GM18873 (cell line): ENCODE results near the gene MAP3K7.
"Not testable (repeated sequence)": the region's sequence is repeated elsewhere in the genome, so short reads cannot be mapped to it uniquely, and the experiment has no call there.

Experiments used
- ATAC-seq: cut with Tn5 transposase; IDR thresholded peaks from one replicate; pipeline ENCODE4 v1.9.1; 2021; ENCODE audit warnings: mild to moderate bottlenecking, moderate library complexity, moderate number of reproducible peaks; ENCODE audit not compliant: unreplicated experiment, low FRiP score

MAP3K7 gene

DNA sequence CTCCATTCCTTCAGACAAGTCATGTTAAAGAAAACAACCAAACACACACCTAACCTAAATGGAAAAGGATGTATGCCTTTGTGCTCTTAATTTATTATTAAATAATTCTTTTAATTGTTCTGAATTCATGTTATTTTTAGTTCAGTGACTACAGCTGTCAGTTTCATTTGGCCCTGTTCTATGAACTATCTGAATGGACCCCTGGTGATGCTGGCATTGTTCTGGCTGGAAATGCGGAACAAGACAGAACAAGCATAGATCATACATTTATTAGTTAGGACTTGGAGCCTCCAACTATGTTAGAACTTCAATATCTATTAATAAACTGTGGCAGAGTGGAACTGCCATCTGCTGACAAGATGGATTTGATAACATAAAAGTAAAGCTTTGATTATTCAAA is 5.7 kb downstream of the MAP3K7 start:
- ATAC-seq = no peak

GRCh38 chr6:90578894-90579549 is 7.8 kb downstream of the MAP3K7 start:
- ATAC-seq = no peak

GRCh38 chr6:90575267-90575666 is 11.6 kb downstream of the MAP3K7 start:
- no peak for ATAC-seq

- no peak for ATAC-seq
These were observed 12.3 kb downstream of the MAP3K7 start for GRCh38 chr6:90574610-90575009.

- no peak for ATAC-seq
These were observed 13.2 kb downstream of the MAP3K7 start for GRCh38 chr6:90573624-90574023.

DNA sequence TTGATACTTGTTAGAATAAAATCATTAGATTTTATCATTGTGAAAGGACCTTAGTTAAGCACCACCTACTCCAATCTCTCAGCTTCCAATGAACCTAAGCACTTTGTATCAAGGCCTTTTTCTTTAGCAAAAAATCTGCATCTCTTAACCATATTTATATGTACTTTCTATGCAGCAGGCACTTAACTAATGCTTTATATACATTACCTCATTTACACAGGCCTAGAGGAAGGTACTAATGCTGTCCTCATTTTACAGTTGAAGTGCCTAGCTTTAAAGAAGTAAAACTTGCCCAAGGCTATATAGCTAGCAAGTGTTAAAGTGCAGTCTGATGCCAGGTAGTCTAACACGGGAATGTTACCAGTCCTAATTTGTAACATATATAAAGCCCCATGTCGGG is 14.0 kb downstream of the MAP3K7 start:
- ATAC-seq = no peak

DNA sequence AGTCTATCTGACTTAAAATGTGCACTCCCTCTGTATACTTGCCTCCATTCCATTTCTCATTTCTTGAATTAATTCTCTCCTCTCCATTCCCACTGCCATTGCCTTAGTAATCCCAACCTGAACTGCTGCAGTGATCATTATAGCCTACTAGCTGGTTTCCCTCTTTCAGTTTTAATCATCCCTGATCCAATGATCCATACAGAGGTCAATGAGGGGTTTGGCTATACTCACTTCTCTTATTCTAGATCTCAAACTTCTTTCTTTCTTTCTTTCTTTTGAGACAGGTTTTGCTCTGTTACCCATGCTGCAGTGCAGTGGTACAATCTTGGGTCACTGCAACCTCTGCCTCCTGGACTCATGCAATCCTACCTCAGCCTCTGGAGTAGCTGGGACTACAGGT is 17.6 kb downstream of the MAP3K7 start:
- ATAC-seq = no peak

DNA sequence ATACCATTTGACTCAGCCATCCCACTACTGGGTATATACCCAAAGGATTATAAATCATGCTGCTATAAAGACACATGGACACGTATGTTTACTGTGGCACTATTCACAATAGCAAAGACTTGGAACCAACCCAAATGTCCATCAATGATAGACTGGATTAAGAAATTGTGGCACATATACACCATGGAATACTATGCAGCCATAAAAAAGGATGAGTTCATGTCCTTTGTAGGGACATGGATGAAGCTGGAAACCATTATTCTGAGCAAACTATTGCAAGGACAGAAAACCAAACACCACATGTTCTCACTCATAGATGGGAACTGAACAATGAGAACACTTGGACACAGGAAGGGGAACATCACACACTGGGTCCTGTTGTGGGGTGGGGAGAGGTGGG is 19.2 kb downstream of the MAP3K7 start:
- not testable (repeated sequence) for ATAC-seq

GRCh38 chr6:90562341-90562740 is 24.5 kb downstream of the MAP3K7 start:
- ATAC-seq = not testable (repeated sequence)

DNA sequence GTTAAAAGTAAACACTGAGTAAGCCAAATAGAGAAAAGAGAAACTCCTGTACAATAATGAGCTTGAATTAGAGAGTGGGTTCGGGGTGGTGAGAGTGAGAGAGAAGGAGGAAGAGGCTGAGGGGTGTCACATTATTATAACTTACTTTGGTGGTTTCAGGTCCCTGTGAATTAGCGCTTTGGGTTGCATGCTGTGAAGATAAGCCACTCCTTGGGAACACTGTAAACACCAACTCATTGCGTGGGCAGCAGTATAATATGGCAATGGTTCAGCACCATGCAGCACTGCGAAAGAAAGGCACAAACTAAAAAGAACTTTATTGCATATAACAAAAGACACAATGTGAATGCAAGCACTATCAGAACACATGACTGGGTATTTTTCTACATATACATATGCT is 26.9 kb downstream of the MAP3K7 start:
- no peak for ATAC-seq

GRCh38 chr6:90557006-90557405 is 29.9 kb downstream of the MAP3K7 start:
- ATAC-seq = no peak

- ATAC-seq = no peak
These were observed 38.9 kb downstream of the MAP3K7 start for GRCh38 chr6:90547991-90548390.

- ATAC-seq = no peak
These were observed 39.8 kb downstream of the MAP3K7 start for GRCh38 chr6:90547079-90547478.

- ATAC-seq = no peak
These were observed 41.4 kb downstream of the MAP3K7 start for GRCh38 chr6:90545448-90545847.

- ATAC-seq = no peak
These were observed 42.1 kb downstream of the MAP3K7 start for GRCh38 chr6:90544741-90545140.

DNA sequence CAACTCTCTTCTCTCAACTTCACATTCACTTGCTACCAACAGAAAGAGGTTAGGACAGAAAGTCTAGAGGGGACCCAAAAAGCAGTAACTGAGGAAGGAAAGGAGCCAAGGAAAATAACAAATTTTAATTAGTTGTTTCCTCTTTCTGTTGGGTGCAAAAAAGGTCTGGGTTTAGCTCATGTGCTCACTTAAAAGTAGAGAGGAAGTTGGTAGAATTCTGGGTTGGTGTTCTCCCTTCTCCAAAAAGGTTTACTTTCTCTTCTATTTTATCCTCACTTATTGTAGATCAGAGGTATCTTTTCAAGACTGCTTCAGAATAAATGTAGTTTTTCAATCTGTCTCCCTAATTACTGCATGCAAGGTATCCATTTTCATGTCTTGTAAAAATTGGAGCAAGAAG is 42.8 kb downstream of the MAP3K7 start:
- ATAC-seq = no peak

- no peak for ATAC-seq
These were observed 45.7 kb downstream of the MAP3K7 start for GRCh38 chr6:90541221-90541620.

GRCh38 chr6:90538278-90539046 is 48.4 kb downstream of the MAP3K7 start:
- ATAC-seq = no peak

GRCh38 chr6:90537723-90538258 is 49.1 kb downstream of the MAP3K7 start:
- ATAC-seq = peak; percentile 49

DNA sequence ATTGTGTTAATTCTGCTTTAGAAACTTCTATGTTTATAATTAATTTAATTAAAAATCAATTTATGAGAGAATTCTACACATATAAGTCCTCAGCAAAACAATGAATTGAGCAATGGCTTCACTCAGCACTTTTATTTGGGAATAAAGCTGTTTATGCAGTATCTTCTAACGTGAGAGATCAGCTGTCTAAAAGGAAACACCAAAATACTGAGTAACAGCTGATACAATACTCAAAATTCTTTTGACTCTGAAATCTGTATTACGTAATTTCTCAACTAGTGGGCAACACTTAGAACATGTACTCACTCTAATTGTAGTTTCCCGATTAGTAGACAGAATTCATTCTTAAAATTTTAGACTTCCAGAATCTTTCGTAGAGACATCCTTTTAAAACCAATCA is 49.8 kb downstream of the MAP3K7 start:
- ATAC-seq = no peak

- no peak for ATAC-seq
These were observed 50.4 kb downstream of the MAP3K7 start for GRCh38 chr6:90536520-90536919.
